Stimulated activated naive B cell treated with anti-CD40 and anti-IgM and Interleukin-4, amounts not matched to agents 10 μg/mL and 1 μg/mL and 100 μg/mL, for 72 hours (primary cell): ENCODE data around the gene SOHLH1.

ENCODE experiments used
- ATAC-seq, 2 donors: fragments of 150-1000 bp; cut with Tn5 transposase; replicated peaks; 2 replicates each; pipeline ENCODE4 v1.10.0; 2021; ENCODE audit warnings: moderate library complexity in 1 of 2
- DNase-seq: peaks from one replicate; pipeline ENCODE4 v3.0.0; 2021
- H3K27ac Mint-ChIP-seq: one replicate; pipeline ENCODE4 v1.8.0; 2022; ENCODE audit warnings: mild to moderate bottlenecking, mixed read lengths
- H3K27me3 Mint-ChIP-seq, 2 donors: one replicate each; pipeline ENCODE4 v1.8.0; 2022; ENCODE audit warnings: mixed read lengths in 2 of 2
- H3K36me3 Mint-ChIP-seq, 2 donors: one replicate each; pipeline ENCODE4 v1.8.0; 2022; ENCODE audit warnings: mixed read lengths in 2 of 2, mild to moderate bottlenecking in 1 of 2
- H3K4me1 Mint-ChIP-seq, 2 donors: one replicate each; pipeline ENCODE4 v1.8.0; 2022; ENCODE audit warnings: mixed read lengths in 2 of 2, mild to moderate bottlenecking in 1 of 2
- H3K4me3 Mint-ChIP-seq, 2 donors: one replicate each; pipeline ENCODE4 v1.8.0; 2022; ENCODE audit warnings: mild to moderate bottlenecking in 2 of 2, mixed read lengths in 2 of 2, moderate library complexity in 1 of 2
- H3K9me3 Mint-ChIP-seq, 2 donors: one replicate each; pipeline ENCODE4 v1.8.0; 2022; ENCODE audit warnings: mixed read lengths in 2 of 2, mild to moderate bottlenecking in 1 of 2

The SOHLH1 gene

DNA sequence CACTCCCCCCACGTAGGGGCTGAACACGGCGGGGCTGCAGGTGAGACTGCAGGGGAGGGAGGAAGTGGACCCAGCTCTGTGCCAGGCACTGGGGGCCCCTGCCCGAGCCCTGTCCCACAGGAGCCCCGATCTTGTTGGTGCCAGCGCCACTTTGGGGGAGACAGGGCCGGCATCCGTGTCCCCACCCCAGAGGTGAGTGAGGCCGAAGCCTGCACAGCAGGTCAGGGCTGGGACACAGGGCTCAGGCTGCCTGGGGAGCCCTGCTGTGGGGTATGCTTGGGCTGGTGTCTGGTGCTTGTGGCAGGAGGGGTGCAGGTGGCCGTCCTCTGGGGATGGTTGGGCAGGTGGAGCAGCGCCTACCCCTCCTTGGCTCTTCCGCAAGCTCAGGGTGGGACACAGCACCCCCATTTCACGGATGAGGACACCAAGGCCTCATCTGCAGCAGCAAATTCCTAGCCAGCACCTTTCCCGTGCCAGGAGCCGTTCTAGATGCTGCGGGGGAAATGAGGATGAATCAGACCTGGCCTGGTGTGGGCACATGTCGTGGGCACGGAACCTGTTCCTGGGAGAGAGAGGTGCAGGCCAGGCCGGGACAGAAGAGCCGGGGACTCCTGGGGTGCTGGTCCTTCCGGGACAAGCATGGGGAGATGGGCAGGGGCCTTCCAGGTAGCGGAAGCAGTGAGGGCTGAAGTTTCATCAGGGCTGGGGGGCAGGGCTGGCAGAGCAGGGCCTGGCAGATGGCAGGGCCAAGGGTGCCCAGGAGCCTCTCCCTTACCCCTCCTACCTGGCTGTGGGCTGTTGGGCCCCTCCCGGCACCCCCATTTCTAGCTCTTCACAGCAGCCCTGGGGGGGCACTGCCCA is 37.9 kb upstream of the SOHLH1 start:
- Mint-ChIP-seq H3K4me3 (no peak overlapping the region), H3K36me3 (peaks cover 0 to 3% of the 10 kb centered on the region in 2 donors), H3K4me1 (peaks cover 0 to 2% of the 10 kb centered on the region in 2 donors), H3K9me3 (peaks cover 9 to 10% of the 10 kb centered on the region in 2 donors), H3K27me3 (peaks cover 30 to 46% of the 10 kb centered on the region in 2 donors), H3K27ac (no peak overlapping the region)
- no peak for ATAC-seq
- DNase-seq: no peak

GRCh38 chr9:135736272-135736978 is 37.1 kb upstream of the SOHLH1 start:
- Mint-ChIP-seq H3K27ac (no peak overlapping the region), H3K9me3 (peaks cover 12 to 13% of the 10 kb centered on the region in 2 donors), H3K36me3 (peaks cover 0 to 3% of the 10 kb centered on the region in 2 donors), H3K4me3 (no peak overlapping the region), H3K27me3 (peaks cover 32 to 46% of the 10 kb centered on the region in 2 donors), H3K4me1 (peaks cover 0 to 2% of the 10 kb centered on the region in 2 donors)
- ATAC-seq: no peak
- DNase-seq: no peak

GRCh38 chr9:135734616-135735144 is 35.4 kb upstream of the SOHLH1 start:
- DNase-seq (no peak), ATAC-seq (no peak)
- Mint-ChIP-seq H3K4me3 (no peak overlapping the region), H3K27me3 (peaks cover 33 to 40% of the 10 kb centered on the region in 2 donors), H3K9me3 (peaks cover 22% of the 10 kb centered on the region in 2 donors), H3K27ac (no peak overlapping the region), H3K36me3 (peaks cover 3 to 7% of the 10 kb centered on the region in 2 donors), H3K4me1 (peaks cover 0 to 2% of the 10 kb centered on the region in 2 donors)

- H3K4me3 Mint-ChIP-seq: no peak overlapping the region
- no peak overlapping the region for H3K27ac Mint-ChIP-seq
- ATAC-seq: no peak
- DNase-seq: no peak
- H3K9me3 Mint-ChIP-seq: peaks cover 22% of the 10 kb centered on the region in 2 donors
- H3K27me3 Mint-ChIP-seq: peaks cover 21 to 34% of the 10 kb centered on the region in 2 donors
- peaks cover 0 to 2% of the 10 kb centered on the region in 2 donors for H3K4me1 Mint-ChIP-seq
- peaks cover 3 to 7% of the 10 kb centered on the region in 2 donors for H3K36me3 Mint-ChIP-seq
Observed at GRCh38 chr9:135732569-135733257, 33.4 kb upstream of the SOHLH1 start.

DNA sequence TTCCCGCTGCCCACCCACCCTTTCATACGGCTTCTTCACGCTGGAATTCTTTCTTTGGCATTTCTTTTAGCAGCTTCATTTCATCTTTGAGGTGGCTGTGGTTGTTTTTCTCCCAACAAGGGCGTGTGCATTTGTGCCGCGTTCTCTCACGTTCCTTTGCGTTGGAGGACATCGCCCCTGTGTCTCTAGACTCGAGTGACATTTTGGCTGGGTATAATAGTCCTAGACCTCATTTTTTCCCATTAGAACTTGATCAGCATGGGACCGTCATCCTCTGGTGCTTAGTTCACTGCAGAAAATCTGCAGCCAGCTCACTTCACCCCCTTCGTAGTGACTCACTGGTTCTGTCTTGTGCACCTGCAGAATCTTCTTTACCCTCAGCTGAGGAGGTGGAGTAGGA is 32.2 kb upstream of the SOHLH1 start:
- Mint-ChIP-seq H3K27ac (no peak overlapping the region), H3K36me3 (peaks cover 3 to 7% of the 10 kb centered on the region in 2 donors), H3K9me3 (peaks cover 22% of the 10 kb centered on the region in 2 donors), H3K4me3 (no peak overlapping the region), H3K27me3 (peaks cover 18 to 38% of the 10 kb centered on the region in 2 donors), H3K4me1 (no peaks in the 10 kb centered on the region)
- ATAC-seq: no peak
- DNase-seq: no peak

DNA sequence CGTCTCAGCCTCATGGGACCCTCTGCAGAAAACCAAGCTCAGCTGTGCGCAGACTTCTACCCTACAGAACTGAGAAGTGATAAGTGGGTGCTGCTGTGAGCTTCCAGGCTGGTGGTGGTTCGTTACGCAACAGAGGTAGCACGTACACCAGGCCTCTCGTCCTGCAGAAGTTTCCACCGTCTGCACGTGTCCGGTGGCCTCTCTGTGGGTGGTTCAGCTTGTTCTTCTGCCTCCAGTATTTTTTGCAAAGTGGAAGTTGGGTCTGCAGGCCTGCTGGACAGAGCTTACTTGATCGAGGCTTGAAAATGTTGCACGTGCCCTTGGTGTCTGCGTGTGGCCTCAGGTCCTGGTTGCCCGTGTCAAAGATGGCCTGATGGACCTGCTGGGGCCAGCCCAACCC is 30.2 kb upstream of the SOHLH1 start:
- Mint-ChIP-seq H3K27me3 (peaks cover 24 to 38% of the 10 kb centered on the region in 2 donors), H3K27ac (no peak overlapping the region), H3K4me1 (no peaks in the 10 kb centered on the region)

GRCh38 chr9:135728436-135729110 is 29.3 kb upstream of the SOHLH1 start:
- Mint-ChIP-seq H3K36me3 (peaks cover 3 to 6% of the 10 kb centered on the region in 2 donors), H3K27ac (no peak overlapping the region), H3K27me3 (peaks cover 16 to 32% of the 10 kb centered on the region in 2 donors), H3K4me1 (no peaks in the 10 kb centered on the region), H3K9me3 (peaks cover 20 to 21% of the 10 kb centered on the region in 2 donors), H3K4me3 (no peak overlapping the region)
- ATAC-seq: no peak
- DNase-seq: no peak

More for the DNA sequence above, 30.2 kb upstream of the SOHLH1 start:
- Mint-ChIP-seq H3K9me3 (peaks cover 22% of the 10 kb centered on the region in 2 donors), H3K4me3 (no peak overlapping the region), H3K36me3 (peaks cover 3 to 7% of the 10 kb centered on the region in 2 donors)
- DNase-seq: no peak
- ATAC-seq: no peak

DNA sequence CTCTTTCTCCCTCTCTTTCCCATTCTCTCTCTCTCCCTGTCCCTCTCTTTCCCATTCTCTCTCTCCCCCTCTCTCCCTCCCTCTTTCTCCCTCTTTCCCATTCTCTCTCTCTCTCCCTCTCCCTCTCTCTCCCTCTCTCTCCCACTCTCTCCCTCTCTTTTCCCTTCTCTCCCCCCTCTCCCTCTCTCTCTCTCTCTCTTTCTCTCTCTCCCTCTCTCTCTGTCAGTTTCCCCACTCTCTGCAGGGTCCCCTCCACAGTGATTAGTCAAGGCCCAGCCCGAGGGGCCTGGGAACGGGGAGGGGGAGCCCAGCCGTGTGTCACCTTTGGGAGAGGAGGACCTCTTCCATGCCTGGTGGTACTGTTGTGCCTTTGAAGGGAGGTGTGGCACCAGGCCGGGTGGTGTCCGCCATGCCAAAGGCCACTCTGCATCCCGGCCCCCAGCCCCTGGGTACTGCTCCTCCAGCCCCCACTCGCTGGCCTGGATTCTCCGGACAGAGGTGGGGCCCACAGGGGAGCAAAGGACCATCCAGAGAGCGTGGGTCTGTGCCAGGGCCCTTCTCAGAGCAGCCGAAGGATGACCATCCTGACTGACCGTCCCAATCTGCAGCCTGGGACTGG is 28.1 kb upstream of the SOHLH1 start:
- H3K4me3 Mint-ChIP-seq: no peak overlapping the region
- H3K9me3 Mint-ChIP-seq: peaks cover 13 to 14% of the 10 kb centered on the region in 2 donors
- peaks cover 13 to 29% of the 10 kb centered on the region in 2 donors for H3K27me3 Mint-ChIP-seq
- no peak overlapping the region for H3K27ac Mint-ChIP-seq
- no peaks in the 10 kb centered on the region for H3K4me1 Mint-ChIP-seq
- H3K36me3 Mint-ChIP-seq: peaks cover 3 to 4% of the 10 kb centered on the region in 2 donors
- DNase-seq (no peak), ATAC-seq (no peak)

- no peak for DNase-seq
- Mint-ChIP-seq H3K36me3 (peaks cover 3 to 4% of the 10 kb centered on the region in 2 donors), H3K4me3 (no peak overlapping the region), H3K27me3 (peaks cover 13 to 26% of the 10 kb centered on the region in 2 donors), H3K9me3 (peaks cover 8 to 9% of the 10 kb centered on the region in 2 donors), H3K4me1 (no peaks in the 10 kb centered on the region), H3K27ac (no peak overlapping the region)
- peak in 1 of 2 donors; percentile 8 for ATAC-seq
Observed at GRCh38 chr9:135726138-135726853, 27.0 kb upstream of the SOHLH1 start.

- H3K4me3 Mint-ChIP-seq: no peak overlapping the region
- DNase-seq (no peak), ATAC-seq (no peak)
- H3K36me3 Mint-ChIP-seq: no peaks in the 10 kb centered on the region
- no peak overlapping the region for H3K27ac Mint-ChIP-seq
- H3K27me3 Mint-ChIP-seq: peaks cover 22 to 26% of the 10 kb centered on the region in 2 donors
- H3K4me1 Mint-ChIP-seq: no peaks in the 10 kb centered on the region
- H3K9me3 Mint-ChIP-seq: no peaks in the 10 kb centered on the region
Observed at GRCh38 chr9:135724186-135724787, 25.0 kb upstream of the SOHLH1 start.

DNA sequence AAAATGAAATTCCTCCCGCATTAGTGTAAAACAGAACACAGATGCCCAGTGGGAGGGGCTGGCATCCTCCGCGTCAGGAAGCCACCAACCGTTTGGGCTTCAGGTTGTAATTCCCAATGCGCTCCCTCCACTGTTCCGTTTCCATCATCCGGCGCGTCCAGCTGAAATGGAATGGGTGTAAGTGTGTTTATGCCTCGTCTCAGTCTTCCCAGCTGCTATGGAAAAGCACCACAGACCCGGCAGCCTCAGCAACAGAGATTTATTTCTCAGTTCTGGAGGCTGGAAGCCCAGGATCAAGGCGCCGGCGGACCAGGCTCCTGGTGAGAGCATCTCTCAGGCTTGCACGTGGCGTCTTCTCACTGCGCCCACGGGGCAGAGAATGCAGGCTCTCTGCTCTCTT is 23.1 kb upstream of the SOHLH1 start:
- Mint-ChIP-seq H3K27me3 (peaks cover 22 to 37% of the 10 kb centered on the region in 2 donors), H3K9me3 (no peaks in the 10 kb centered on the region), H3K36me3 (no peaks in the 10 kb centered on the region), H3K4me1 (no peaks in the 10 kb centered on the region), H3K4me3 (no peak overlapping the region), H3K27ac (no peak overlapping the region)
- ATAC-seq (no peak), DNase-seq (no peak)

GRCh38 chr9:135719472-135719871 is 20.2 kb upstream of the SOHLH1 start:
- no peak for DNase-seq
- ATAC-seq: no peak
- Mint-ChIP-seq H3K27me3 (peaks cover 35 to 52% of the 10 kb centered on the region in 2 donors), H3K27ac (no peak overlapping the region), H3K9me3 (no peaks in the 10 kb centered on the region), H3K4me1 (no peaks in the 10 kb centered on the region), H3K36me3 (no peaks in the 10 kb centered on the region), H3K4me3 (no peak overlapping the region)
